ENCODE measurements around the gene UBE3B.

GRCh38 chr12:109459247-109459646, 18.2 kb upstream of the UBE3B start:
- TF ChIP-seq CTCF (IDR thresholded peaks at IDR 0.05) (no peak), POLR2A (IDR thresholded peaks at IDR 0.05) (no peak)
